Measurements from ENCODE around the gene BOD1.

The BOD1 gene

DNA sequence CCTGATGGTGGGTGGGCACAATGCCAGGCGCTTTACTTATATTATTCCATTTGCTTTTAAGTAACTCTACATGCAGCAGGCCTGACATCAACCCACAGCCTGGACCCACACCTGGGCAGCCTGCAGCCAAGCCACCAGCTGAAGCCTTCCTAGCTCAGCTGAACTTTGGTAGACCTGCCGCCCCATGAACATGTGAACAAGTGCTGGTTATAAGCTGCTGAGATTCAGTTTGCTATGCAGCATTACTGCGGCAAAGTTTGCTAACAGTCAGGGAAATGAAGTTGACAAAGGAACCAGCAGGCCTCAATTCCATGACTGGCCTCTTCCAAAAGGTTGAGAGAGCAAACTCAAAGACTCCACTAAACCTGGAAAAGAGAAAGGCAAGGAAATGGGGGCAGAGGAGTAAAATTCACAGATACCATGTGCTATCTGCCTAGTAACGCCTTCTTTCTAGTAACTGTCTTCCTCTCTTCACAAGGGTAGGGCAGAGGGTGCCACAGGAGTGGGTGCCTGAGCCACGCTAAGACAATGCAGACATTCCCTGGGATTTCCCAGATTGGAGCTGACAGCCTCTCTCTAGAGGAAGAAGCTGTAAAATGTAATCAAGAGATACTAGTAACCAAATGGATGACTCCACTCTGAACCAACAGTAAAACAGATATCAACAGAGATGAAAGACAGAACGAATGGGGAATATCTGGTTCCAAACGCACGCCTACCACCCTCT, 2.9 kb downstream of the BOD1 start:
- H3K27me3 ChIP-seq, result no peaks in the 10 kb centered on the region
- H3K4me1 ChIP-seq, result peaks cover 25 to 47% (median 36%) of the 10 kb centered on the region in 10 experiments
- H4K20me1 ChIP-seq, result peaks cover 63 to 72% (median 70%) of the 10 kb centered on the region in 11 experiments; a peak in 21 of 22 replicates
- H3K9ac ChIP-seq, result 0 out of 22 replicates have a peak overlapping the region, but pooled peaks of 1 of the 11 experiments have one; percentile 13
- H3K9me3 ChIP-seq (replicated peaks in 1 of 11), result no peaks in the 10 kb centered on the region
- H3K27ac ChIP-seq, result no peak overlapping the region
- H3K36me3 ChIP-seq, result peaks cover 51 to 66% (median 61%) of the 10 kb centered on the region in 11 experiments
- peak overlapping the region; percentile 87 to 97 (median 94) for H3K4me2 ChIP-seq
- no peak for TF ChIP-seq Cebpa-rat (IDR thresholded peaks at IDR 0.05)
- no peak overlapping the region for H3K4me3 ChIP-seq

DNA sequence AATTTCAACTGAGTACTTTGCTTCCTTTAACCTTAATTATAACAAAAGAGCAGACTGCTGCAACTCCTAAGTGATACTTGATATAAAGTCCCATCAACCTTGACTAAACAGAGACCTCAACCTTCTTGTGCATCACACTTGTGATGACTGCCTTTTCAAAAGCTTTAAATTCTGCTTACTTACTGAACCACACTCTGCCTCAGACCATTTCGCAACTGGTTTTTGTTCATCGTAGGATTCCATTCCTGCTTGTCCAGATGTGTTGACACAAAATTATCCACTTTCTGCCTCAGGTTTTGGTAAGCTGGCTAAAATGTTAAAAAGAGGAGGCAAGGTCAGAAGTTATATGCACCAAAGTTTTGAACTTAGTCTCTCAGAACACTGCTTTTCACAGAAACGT, 3.5 kb downstream of the BOD1 start:
- H3K4me3 ChIP-seq, result no peak overlapping the region

DNA sequence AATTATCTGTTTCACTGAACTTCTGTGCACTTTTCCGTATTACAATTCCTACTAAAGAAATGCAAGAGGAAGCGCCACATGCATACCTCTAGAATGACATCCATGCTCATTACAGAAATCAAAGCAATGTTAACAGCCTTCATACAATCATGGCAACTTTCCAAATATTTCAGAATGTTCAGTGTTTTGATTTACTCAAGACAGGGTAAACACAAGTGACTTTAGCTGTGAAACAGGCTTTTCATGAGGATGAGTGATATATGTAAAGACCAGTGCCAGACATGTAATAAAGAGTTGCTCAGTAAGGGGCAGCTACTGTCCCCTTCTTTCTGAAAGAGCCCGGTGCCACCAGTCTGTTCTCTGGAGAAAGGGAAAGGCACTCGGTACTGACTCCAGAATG, 4.7 kb downstream of the BOD1 start:
- peaks cover 70 to 85% (median 80%) of the 10 kb centered on the region in 11 experiments for H3K36me3 ChIP-seq
- peaks cover 19 to 39% (median 29%) of the 10 kb centered on the region in 10 experiments for H3K4me1 ChIP-seq
- H3K27me3 ChIP-seq, result no peaks in the 10 kb centered on the region
- H3K4me3 ChIP-seq, result no peak overlapping the region
- H3K27ac ChIP-seq, result no peak overlapping the region
- H4K20me1 ChIP-seq, result peaks cover 63 to 89% (median 81%) of the 10 kb centered on the region in 11 experiments; a peak in 21 of 22 replicates
- no peaks in the 10 kb centered on the region for H3K9me3 ChIP-seq (replicated peaks in 1 of 11)
- no peak for TF ChIP-seq Cebpa-rat (IDR thresholded peaks at IDR 0.05)
- no peak overlapping the region for H3K9ac ChIP-seq
- H3K4me2 ChIP-seq, result no peak overlapping the region

More for the DNA sequence above, 3.5 kb downstream of the BOD1 start:
- Histone ChIP-seq H3K36me3 (peaks cover 58 to 73% (median 68%) of the 10 kb centered on the region in 11 experiments), H3K27me3 (no peaks in the 10 kb centered on the region), H3K27ac (no peak overlapping the region), H3K9me3 (replicated peaks in 1 of 11) (no peaks in the 10 kb centered on the region), H3K4me2 (peak overlapping the region in 6 of 11 experiments; percentile 94 to 97 (median 96); a peak in 9 of 22 replicates), H3K9ac (no peak overlapping the region), H3K4me1 (peaks cover 25 to 47% (median 36%) of the 10 kb centered on the region in 10 experiments), H4K20me1 (peaks cover 63 to 78% (median 76%) of the 10 kb centered on the region in 11 experiments; a peak in 21 of 22 replicates)
- TF ChIP-seq Cebpa-rat (IDR thresholded peaks at IDR 0.05), result no peak

DNA sequence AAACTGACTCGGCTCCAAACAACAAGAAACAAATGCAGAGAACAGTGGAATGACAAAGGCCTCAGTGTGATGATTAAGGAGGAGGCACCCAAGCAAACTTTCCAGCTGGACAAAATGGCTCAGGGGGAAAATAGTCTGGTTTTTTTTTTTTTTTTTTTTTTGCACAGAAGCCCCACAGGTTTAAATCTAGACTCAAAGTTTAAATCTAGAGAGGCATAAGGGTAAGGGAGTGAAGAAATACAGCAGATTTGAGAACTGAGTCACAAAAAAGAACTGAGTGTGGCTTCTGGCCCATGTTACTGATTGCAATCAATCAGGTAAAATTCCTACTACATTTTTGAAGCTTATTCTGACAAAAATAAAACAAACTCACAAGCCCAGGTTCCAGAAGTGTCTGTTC, 12.3 kb downstream of the BOD1 start:
- Histone ChIP-seq H3K27ac (no peak overlapping the region), H3K9ac (no peak overlapping the region), H4K20me1 (peaks cover 9 to 77% (median 26%) of the 10 kb centered on the region in 11 experiments; a peak in 15 of 22 replicates), H3K9me3 (replicated peaks in 1 of 11) (no peaks in the 10 kb centered on the region), H3K36me3 (peaks cover 54 to 67% (median 57%) of the 10 kb centered on the region in 11 experiments), H3K4me2 (no peak overlapping the region), H3K4me1 (peaks cover 16 to 21% (median 19%) of the 10 kb centered on the region in 10 experiments), H3K4me3 (no peak overlapping the region), H3K27me3 (no peaks in the 10 kb centered on the region)
- TF ChIP-seq Cebpa-rat (IDR thresholded peaks at IDR 0.05), result no peak

DNA sequence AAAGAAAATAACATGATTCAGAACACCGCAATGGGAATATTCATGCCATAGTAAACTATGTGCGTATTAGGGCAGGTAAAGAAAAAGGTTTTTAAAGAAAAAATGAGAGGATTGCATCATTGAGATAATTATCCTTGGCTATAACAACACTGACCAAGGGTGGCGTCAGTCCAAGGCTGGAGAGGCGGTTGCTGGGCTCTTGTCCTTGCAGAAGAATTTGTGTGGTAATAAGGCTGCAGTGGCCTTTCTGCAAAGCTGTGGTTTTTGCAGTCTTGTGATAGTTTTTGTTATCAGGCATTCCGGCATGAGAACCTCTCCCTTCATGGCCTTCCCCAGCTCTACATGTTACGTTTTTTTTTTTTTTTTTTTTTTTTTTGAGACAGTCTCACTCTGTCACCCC, 14.0 kb downstream of the BOD1 start:
- Histone ChIP-seq H3K4me2 (peak overlapping the region in 7 of 11 experiments; percentile 40 to 72 (median 59); a peak in 8 of 22 replicates), H3K27ac (no peak overlapping the region)

DNA sequence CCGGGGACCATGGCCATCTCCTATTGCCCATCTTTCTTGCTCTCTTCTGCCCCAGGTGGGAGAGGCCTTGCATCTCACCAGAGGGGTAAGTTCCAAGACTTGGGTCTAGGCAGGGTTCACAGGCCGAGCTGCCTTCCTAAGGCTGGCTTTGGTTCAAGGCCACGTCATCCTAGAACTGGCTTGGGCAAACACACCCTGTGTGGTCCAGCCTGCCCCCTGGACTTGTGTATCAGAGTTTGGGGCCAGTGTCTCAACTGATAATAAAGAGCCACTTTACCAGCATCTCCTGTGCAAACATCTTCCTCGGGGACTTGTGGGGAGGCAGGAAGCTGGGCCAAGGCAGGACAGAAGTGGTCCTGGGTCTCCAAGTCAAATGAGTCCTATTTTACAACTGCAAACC, 17.8 kb downstream of the BOD1 start:
- H3K27me3 ChIP-seq, result no peaks in the 10 kb centered on the region

More for the DNA sequence above, 14.0 kb downstream of the BOD1 start:
- Histone ChIP-seq H3K27me3 (no peaks in the 10 kb centered on the region), H3K9me3 (replicated peaks in 1 of 11) (no peaks in the 10 kb centered on the region), H4K20me1 (peaks cover 5 to 68% (median 21%) of the 10 kb centered on the region in 11 experiments; a peak in 10 of 22 replicates), H3K4me3 (no peak overlapping the region), H3K9ac (no peak overlapping the region), H3K36me3 (peaks cover 38 to 58% (median 39%) of the 10 kb centered on the region in 11 experiments), H3K4me1 (peaks cover 16 to 21% (median 19%) of the 10 kb centered on the region in 10 experiments)
- TF ChIP-seq Cebpa-rat (IDR thresholded peaks at IDR 0.05), result no peak

DNA sequence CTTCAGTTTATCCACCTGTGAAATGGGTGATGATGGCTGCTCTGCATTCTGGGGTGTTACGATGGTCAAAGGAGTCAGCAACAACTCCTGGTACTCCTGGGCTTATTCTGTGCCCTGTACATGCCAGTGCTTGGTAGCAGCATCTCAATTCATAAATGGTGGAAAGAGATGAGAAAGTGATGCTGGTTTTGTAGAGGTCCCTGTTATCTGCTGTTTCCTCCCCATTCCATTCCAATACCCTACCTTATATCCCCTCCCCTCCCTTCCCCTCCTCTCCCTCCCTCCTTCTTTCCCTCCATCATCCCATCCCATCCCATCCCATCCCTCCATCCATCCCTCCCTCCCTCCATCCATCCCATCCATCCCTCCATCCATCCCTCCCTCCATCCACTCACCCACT, 19.1 kb downstream of the BOD1 start:
- no peak overlapping the region for H3K27ac ChIP-seq
- H3K4me3 ChIP-seq, result no peak overlapping the region
- H3K9me3 ChIP-seq (replicated peaks in 1 of 11), result peaks cover 18 to 35% (median 20%) of the 10 kb centered on the region in 11 experiments
- peaks cover 14 to 19% (median 16%) of the 10 kb centered on the region in 10 experiments for H3K4me1 ChIP-seq
- peaks cover 3 to 31% (median 17%) of the 10 kb centered on the region in 11 experiments; a peak in 21 of 22 replicates for H3K36me3 ChIP-seq
- TF ChIP-seq Cebpa-rat (IDR thresholded peaks at IDR 0.05), result no peak
- no peak overlapping the region for H3K4me2 ChIP-seq
- peaks cover 0 to 25% (median 6%) of the 10 kb centered on the region in 11 experiments; a peak in 8 of 22 replicates for H4K20me1 ChIP-seq
- H3K9ac ChIP-seq, result no peak overlapping the region
- no peaks in the 10 kb centered on the region for H3K27me3 ChIP-seq

More for the DNA sequence above, 17.8 kb downstream of the BOD1 start:
- Histone ChIP-seq H3K27ac (no peak overlapping the region), H3K9me3 (replicated peaks in 1 of 11) (peaks cover 5 to 21% (median 6%) of the 10 kb centered on the region in 11 experiments; a peak in 21 of 22 replicates), H3K4me2 (no peak overlapping the region), H3K36me3 (peaks cover under 1 to 24% (median 6%) of the 10 kb centered on the region in 11 experiments; a peak in 14 of 22 replicates), H3K9ac (no peak overlapping the region), H4K20me1 (peaks cover 0 to 36% (median 9%) of the 10 kb centered on the region in 11 experiments; a peak in 9 of 22 replicates), H3K4me3 (no peak overlapping the region), H3K4me1 (peaks cover 16 to 21% (median 19%) of the 10 kb centered on the region in 10 experiments)
- no peak for TF ChIP-seq Cebpa-rat (IDR thresholded peaks at IDR 0.05)

DNA sequence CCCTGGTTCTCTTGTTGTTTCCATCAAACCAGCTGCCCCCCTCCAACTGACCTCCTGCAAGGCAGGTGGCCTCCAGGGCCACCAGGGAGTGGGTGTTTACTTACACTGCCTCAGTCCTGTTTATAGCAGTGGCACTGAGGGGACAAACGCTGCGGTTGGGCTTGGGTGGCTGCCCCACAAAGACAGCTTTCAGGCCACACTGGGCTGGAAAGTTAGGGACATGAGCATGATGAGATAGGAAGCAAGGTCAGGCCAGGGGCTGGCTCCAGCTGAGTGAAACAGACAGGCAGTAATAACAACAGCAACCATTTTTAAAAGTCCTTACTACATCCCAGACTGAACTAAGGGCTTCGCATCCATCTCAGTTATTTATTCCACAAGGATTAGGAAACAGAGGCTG, 20.6 kb downstream of the BOD1 start:
- peaks cover 24 to 41% (median 27%) of the 10 kb centered on the region in 11 experiments for H3K9me3 ChIP-seq (replicated peaks in 1 of 11)
- TF ChIP-seq Cebpa-rat (IDR thresholded peaks at IDR 0.05), result no peak
- no peak overlapping the region for H3K4me3 ChIP-seq
- no peak overlapping the region for H3K4me2 ChIP-seq
- no peak overlapping the region for H3K9ac ChIP-seq
- no peak overlapping the region for H3K27ac ChIP-seq
- peaks cover 0 to 11% (median 0%) of the 10 kb centered on the region in 11 experiments; a peak in 6 of 22 replicates for H4K20me1 ChIP-seq
- peaks cover 7 to 14% (median 11%) of the 10 kb centered on the region in 10 experiments for H3K4me1 ChIP-seq
- H3K27me3 ChIP-seq, result no peaks in the 10 kb centered on the region
- peaks cover 3 to 33% (median 17%) of the 10 kb centered on the region in 11 experiments; a peak in 21 of 22 replicates for H3K36me3 ChIP-seq

DNA sequence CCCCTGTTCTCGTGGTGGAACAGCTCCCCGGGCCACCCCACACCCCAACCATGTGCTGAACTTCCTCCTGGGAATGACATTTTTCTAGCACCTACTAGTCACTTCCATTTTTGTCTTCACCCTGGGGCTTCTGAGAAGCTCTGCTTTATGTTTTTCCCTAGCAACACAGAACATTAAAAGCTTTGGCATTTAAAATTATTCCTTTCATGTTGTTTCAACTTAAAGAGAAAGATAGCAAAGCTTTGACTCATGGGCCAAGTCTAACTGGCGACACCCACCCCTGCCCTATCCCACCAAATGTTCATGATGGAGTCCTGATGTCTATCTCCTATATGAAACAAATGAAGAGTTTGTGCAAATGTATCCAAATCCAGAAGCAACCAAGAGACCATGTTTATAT, 22.4 kb downstream of the BOD1 start:
- no peak for TF ChIP-seq Cebpa-rat (IDR thresholded peaks at IDR 0.05)
- peaks cover 3 to 27% (median 17%) of the 10 kb centered on the region in 11 experiments; a peak in 21 of 22 replicates for H3K36me3 ChIP-seq
- H3K9ac ChIP-seq, result no peak overlapping the region
- no peak overlapping the region for H3K27ac ChIP-seq
- no peaks in the 10 kb centered on the region for H3K27me3 ChIP-seq
- H3K9me3 ChIP-seq (replicated peaks in 1 of 11), result peaks cover 25 to 45% (median 30%) of the 10 kb centered on the region in 11 experiments
- H4K20me1 ChIP-seq, result peaks cover 0 to 8% (median 0%) of the 10 kb centered on the region in 11 experiments; a peak in 3 of 22 replicates
- no peak overlapping the region for H3K4me2 ChIP-seq
- no peak overlapping the region for H3K4me3 ChIP-seq
- peaks cover 19 to 25% (median 22%) of the 10 kb centered on the region in 10 experiments for H3K4me1 ChIP-seq

Measured in BLaER1 treated with 17β-estradiol and CSF1 and Interleukin-3, amounts not matched to agents 10 nM and 100 nM (cell line).